HCT116 (cell line): ENCODE measurements around the gene BCL2L15. TPM values are rescaled to one million over a fixed set of nuclear protein-coding genes. Genes with fewer than 3 reads are reported as not detected.

ENCODE experiments used
- ATAC-seq: fragments of 200-7000 bp; cut with Tn5 transposase; 2 replicates; pipeline ENCODE4 v1.9.1; 2020; ENCODE audit warnings: mild to moderate bottlenecking, moderate library complexity
- BruUV-seq: library from RNA; stranded (reverse); fragments of 400-500 nt; replicated peaks from 2 replicates; lab custom pipeline; 2021; lab: Mats Ljungman, UMichigan
- CTCF ChIA-PET: fragments of 300-600 bp; sonication (Branson Sonifier 250); formaldehyde crosslinking; loops from one replicate; lab custom pipeline; 2021; ENCODE audit warnings: antibody characterized with exemption; lab: Charles Lee
- POLR2A ChIA-PET: fragments of 300-600, 350-600 bp; sonication (Branson Sonifier 250); formaldehyde crosslinking; loops from one replicate; lab custom pipeline; 2021; ENCODE audit warnings: antibody characterized with exemption; lab: Charles Lee
- RAD21 ChIA-PET, 2 experiments: fragments of 300-600 bp; sonication (Branson Sonifier 250); formaldehyde crosslinking; loops; one replicate each; lab custom pipeline; 2023; ENCODE audit warnings: low total read pairs in 2 of 2; ENCODE audit not compliant: uncharacterized antibody in 2 of 2, unreplicated experiment in 2 of 2, low non-redundant PET in 1 of 2; lab: Charles Lee
- DNase-seq: peaks from one replicate; pipeline ENCODE4 v3.0.0-alpha.2; 2010; ENCODE audit warnings: low read depth, low spot score
- H2AFZ ChIP-seq: fragments of 200-600 bp; shearing (Covaris generic), sonication (generic); 2 replicates; pipeline ENCODE4 v1.6.1; 2017; ENCODE audit warnings: low read depth, mixed run types, mixed read lengths, antibody characterized with exemption, low read length; ENCODE audit not compliant: poor library complexity, severe bottlenecking
- H3K27ac ChIP-seq: 2 replicates; pipeline ENCODE4 v1.5.1; 2012; ENCODE audit warnings: low read depth, low read length
- H3K27me3 ChIP-seq: fragments of 200-600 bp; sonication (generic); 2 replicates; pipeline ENCODE4 v1.6.1; 2016; ENCODE audit warnings: mixed run types, low read length, mixed read lengths; ENCODE audit not compliant: insufficient read depth
- H3K36me3 ChIP-seq, 2 experiments: fragments of 200-500 bp in 1 of 2; fragments of 200-600 bp in 1 of 2; sonication (Bioruptor generic) in 1 of 2; sonication (generic) in 1 of 2; 2 replicates each; pipeline versions ENCODE4 v1.5.1 to v1.6.1; 2014 to 2016; ENCODE audit warnings: low read length in 2 of 2, inconsistent platforms in 1 of 2, mixed read lengths in 1 of 2, mixed run types in 1 of 2; ENCODE audit not compliant: insufficient read depth in 2 of 2, control insufficient read depth in 1 of 2
- H3K4me1 ChIP-seq, 2 experiments: fragments of 200-600 bp in 1 of 2; sonication (generic) in 1 of 2; 2 replicates each; pipeline versions ENCODE4 v1.5.1 to v1.6.1; 2012 to 2017; ENCODE audit warnings: low read length in 2 of 2, inconsistent platforms in 1 of 2, mild to moderate bottlenecking in 1 of 2, mixed read lengths in 1 of 2, mixed run types in 1 of 2, moderate library complexity in 1 of 2; ENCODE audit not compliant: insufficient read depth in 2 of 2, control insufficient read depth in 1 of 2
- H3K4me2 ChIP-seq: fragments of 200-600 bp; sonication (generic); 2 replicates; pipeline ENCODE4 v1.6.1; 2017; ENCODE audit warnings: mixed run types, low read length, mixed read lengths
- H3K4me3 ChIP-seq, 2 experiments: fragments of 200-600 bp in 1 of 2; sonication (generic) in 1 of 2; replicated peaks in 1 of 2; 2 replicates each; pipeline ENCODE4 v1.5.1; 2011 to 2016; ENCODE audit warnings: low read length in 2 of 2, control low read depth in 1 of 2, low read depth in 1 of 2, mild to moderate bottlenecking in 1 of 2, mixed read lengths in 1 of 2, mixed run types in 1 of 2
- H3K79me2 ChIP-seq: fragments of 200-600 bp; sonication (generic); 2 replicates; pipeline ENCODE4 v1.6.1; 2017; ENCODE audit warnings: mild to moderate bottlenecking, mixed run types, low read length, moderate library complexity, mixed read lengths; ENCODE audit not compliant: insufficient read depth
- H3K9ac ChIP-seq: fragments of 200-600 bp; sonication (generic); 2 replicates; pipeline ENCODE4 v1.6.1; 2016; ENCODE audit warnings: low read length, mixed read lengths
- H3K9me2 ChIP-seq: fragments of 200-600 bp; sonication (generic), shearing (Covaris generic); 2 replicates; pipeline ENCODE4 v1.6.1; 2017; ENCODE audit warnings: mixed run types, mild to moderate bottlenecking, moderate library complexity; ENCODE audit not compliant: insufficient read depth
- H3K9me3 ChIP-seq, 2 experiments: fragments of 200-500 bp in 1 of 2; fragments of 200-600 bp in 1 of 2; sonication (Bioruptor generic) in 1 of 2; sonication (generic) in 1 of 2; 2 replicates each; pipeline ENCODE4 v1.6.1; 2014 to 2017; ENCODE audit warnings: low read length in 2 of 2, mixed read lengths in 2 of 2, inconsistent platforms in 1 of 2, low read depth in 1 of 2, mild to moderate bottlenecking in 1 of 2, mixed run types in 1 of 2, moderate library complexity in 1 of 2; ENCODE audit not compliant: control insufficient read depth in 1 of 2, insufficient read depth in 1 of 2
- H4K20me1 ChIP-seq: fragments of 200-600 bp; sonication (generic), shearing (Covaris generic); 2 replicates; pipeline ENCODE4 v1.6.1; 2017; ENCODE audit warnings: mixed run types, mild to moderate bottlenecking, moderate library complexity; ENCODE audit not compliant: insufficient read depth
- CEBPB ChIP-seq: IDR thresholded peaks from 2 replicates; pipeline ENCODE4 v1.6.1; 2012; ENCODE audit warnings: low read depth
- ELF1 ChIP-seq: IDR thresholded peaks from 2 replicates; pipeline ENCODE4 v1.6.1; 2012; ENCODE audit warnings: low read depth, borderline replicate concordance
- POLR2AphosphoS5 ChIP-seq: IDR thresholded peaks from 2 replicates; pipeline ENCODE4 v1.6.1; 2011; ENCODE audit warnings: mild to moderate bottlenecking, low read depth, low read length, moderate library complexity
- RAD21 ChIP-seq: IDR thresholded peaks from 2 replicates; pipeline ENCODE4 v1.6.1; 2012; ENCODE audit warnings: low read depth, mild to moderate bottlenecking
- SRF ChIP-seq: IDR thresholded peaks from 2 replicates; pipeline ENCODE4 v1.6.1; 2012; ENCODE audit warnings: low read depth
- TCF7L2 ChIP-seq: IDR thresholded peaks from 2 replicates; pipeline ENCODE4 v1.7.0; 2011; ENCODE audit warnings: borderline replicate concordance, inconsistent platforms; ENCODE audit not compliant: insufficient read depth, insufficient read length; ENCODE audit errors: extremely low read depth
- intact Hi-C: fragments of 100-400 bp; cut with micrococcal nuclease; formaldehyde crosslinking; loops from 2 replicates; pipeline ENCODE4 v1.10.0; 2022
- total RNA-seq: library from RNA; stranded (reverse); gene quantifications from one replicate; pipeline ENCODE4 v1.2.1, GENCODE V29; 2021; ENCODE audit not compliant: unreplicated experiment
- TF ChIP-seq, protein P1 (sequence below): IDR thresholded peaks from 2 replicates; pipeline ENCODE4 v1.6.1; 2012; ENCODE audit warnings: low read depth
- TF ChIP-seq, protein P2 (sequence below): IDR thresholded peaks from 2 replicates; pipeline ENCODE4 v1.6.1; 2012

The BCL2L15 gene
- total RNA-seq, 1 experiment from 2014 or later, result 0.54 TPM

- no peak for TF ChIP-seq TCF7L2
Measured at GRCh38 chr1:113850127-113850796, 37.1 kb downstream of the BCL2L15 start (continued).

GRCh38 chr1:113849072-113849471, 38.3 kb downstream of the BCL2L15 start:
- no peak overlapping the region for H3K27ac ChIP-seq
- DNase-seq, result no peak
- ChIA-PET POLR2A (no interaction called here), RAD21 (no interaction called here), CTCF (no interaction called here)
- H3K9me3 ChIP-seq, result peaks cover 8 to 11% of the 10 kb centered on the region in 2 experiments; a peak in 1 of 4 replicates
- no peaks in the 10 kb centered on the region for H3K27me3 ChIP-seq
- no peaks in the 10 kb centered on the region for H3K36me3 ChIP-seq
- ATAC-seq, result no peak
- H3K9me2 ChIP-seq, result no peaks in the 10 kb centered on the region
- no peak overlapping the region for H3K9ac ChIP-seq
- H3K4me1 ChIP-seq, result no peaks in the 10 kb centered on the region
- H2AFZ ChIP-seq, result no peak overlapping the region
- TF ChIP-seq, protein P1, sequence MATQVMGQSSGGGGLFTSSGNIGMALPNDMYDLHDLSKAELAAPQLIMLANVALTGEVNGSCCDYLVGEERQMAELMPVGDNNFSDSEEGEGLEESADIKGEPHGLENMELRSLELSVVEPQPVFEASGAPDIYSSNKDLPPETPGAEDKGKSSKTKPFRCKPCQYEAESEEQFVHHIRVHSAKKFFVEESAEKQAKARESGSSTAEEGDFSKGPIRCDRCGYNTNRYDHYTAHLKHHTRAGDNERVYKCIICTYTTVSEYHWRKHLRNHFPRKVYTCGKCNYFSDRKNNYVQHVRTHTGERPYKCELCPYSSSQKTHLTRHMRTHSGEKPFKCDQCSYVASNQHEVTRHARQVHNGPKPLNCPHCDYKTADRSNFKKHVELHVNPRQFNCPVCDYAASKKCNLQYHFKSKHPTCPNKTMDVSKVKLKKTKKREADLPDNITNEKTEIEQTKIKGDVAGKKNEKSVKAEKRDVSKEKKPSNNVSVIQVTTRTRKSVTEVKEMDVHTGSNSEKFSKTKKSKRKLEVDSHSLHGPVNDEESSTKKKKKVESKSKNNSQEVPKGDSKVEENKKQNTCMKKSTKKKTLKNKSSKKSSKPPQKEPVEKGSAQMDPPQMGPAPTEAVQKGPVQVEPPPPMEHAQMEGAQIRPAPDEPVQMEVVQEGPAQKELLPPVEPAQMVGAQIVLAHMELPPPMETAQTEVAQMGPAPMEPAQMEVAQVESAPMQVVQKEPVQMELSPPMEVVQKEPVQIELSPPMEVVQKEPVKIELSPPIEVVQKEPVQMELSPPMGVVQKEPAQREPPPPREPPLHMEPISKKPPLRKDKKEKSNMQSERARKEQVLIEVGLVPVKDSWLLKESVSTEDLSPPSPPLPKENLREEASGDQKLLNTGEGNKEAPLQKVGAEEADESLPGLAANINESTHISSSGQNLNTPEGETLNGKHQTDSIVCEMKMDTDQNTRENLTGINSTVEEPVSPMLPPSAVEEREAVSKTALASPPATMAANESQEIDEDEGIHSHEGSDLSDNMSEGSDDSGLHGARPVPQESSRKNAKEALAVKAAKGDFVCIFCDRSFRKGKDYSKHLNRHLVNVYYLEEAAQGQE, result no peak
- no peak for TF ChIP-seq SRF
- TF ChIP-seq, protein P2, sequence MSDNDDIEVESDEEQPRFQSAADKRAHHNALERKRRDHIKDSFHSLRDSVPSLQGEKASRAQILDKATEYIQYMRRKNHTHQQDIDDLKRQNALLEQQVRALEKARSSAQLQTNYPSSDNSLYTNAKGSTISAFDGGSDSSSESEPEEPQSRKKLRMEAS, result no peak
- TF ChIP-seq RAD21, result no peak
- TF ChIP-seq POLR2AphosphoS5, result no peak
- TF ChIP-seq ELF1, result no peak
- no peak for TF ChIP-seq CEBPB
- H3K79me2 ChIP-seq, result no peaks in the 10 kb centered on the region
- no peak overlapping the region for H3K4me3 ChIP-seq
- no peak overlapping the region for H3K4me2 ChIP-seq
- intact Hi-C loops, result no loop called here
- no TSS peak for BruUV-seq
- H4K20me1 ChIP-seq, result no peaks in the 10 kb centered on the region
